Measurements from ENCODE around the gene REC114. TPM values are rescaled to one million over a fixed set of nuclear protein-coding genes. Genes with fewer than 3 reads are reported as not detected.

REC114 gene
- polyA plus RNA-seq, 1 experiment: not detected

GRCh38 chr15:73455876-73456275, 12.9 kb downstream of the REC114 start:
- DNase-seq (ENCODE audit: low read depth): no peak
- H3K4me3 ChIP-seq (ENCODE audit: low read depth, low read length): no peak overlapping the region
- TF ChIP-seq CTCF (IDR thresholded peaks at IDR 0.05; ENCODE audit: insufficient read depth, low read depth, low read length): no peak
- no peaks in the 10 kb centered on the region for H3K36me3 ChIP-seq (ENCODE audit: control insufficient read depth, insufficient read depth, low read length)
- CTCF ChIA-PET: no interaction called here
- POLR2A ChIA-PET: no interaction called here
- H3K27me3 ChIP-seq (ENCODE audit: control insufficient read depth, insufficient read depth, low read length): no peaks in the 10 kb centered on the region; the same call in 1 of the 2 replicates

DNA sequence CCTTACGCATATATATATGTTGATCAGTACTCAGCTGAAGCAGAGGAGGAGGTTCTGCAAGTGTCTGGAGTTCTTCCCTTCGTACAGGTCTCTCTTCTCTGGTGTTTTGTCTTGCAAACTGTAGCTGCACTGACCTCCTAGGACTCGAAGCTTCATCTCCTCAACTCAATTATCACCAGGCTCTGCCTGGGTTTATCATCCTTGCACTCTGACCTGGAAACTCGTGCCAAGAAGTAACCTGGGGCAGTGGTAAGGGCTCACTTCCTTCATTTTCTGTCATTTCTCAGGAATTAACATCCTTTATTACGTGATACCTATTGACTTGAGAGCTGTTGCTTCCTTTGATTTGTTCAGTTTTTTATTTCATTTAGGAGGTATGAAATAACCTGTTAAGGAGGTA, 14.4 kb downstream of the REC114 start:
- CTCF ChIA-PET: interaction anchor here (1.6 kb wide), 1 partner anchor 16 kb away, joined by 3 read pairs; no protein-coding TSS in a partner anchor
- DNase-seq (ENCODE audit: low read depth): no peak
- Histone ChIP-seq H3K36me3 (ENCODE audit: control insufficient read depth, insufficient read depth, low read length) (no peaks in the 10 kb centered on the region), H3K27me3 (ENCODE audit: control insufficient read depth, insufficient read depth, low read length) (no peaks in the 10 kb centered on the region; the same call in 1 of the 2 replicates), H3K4me3 (ENCODE audit: low read depth, low read length) (no peak overlapping the region)
- TF ChIP-seq CTCF (IDR thresholded peaks at IDR 0.05; ENCODE audit: insufficient read depth, low read depth, low read length): no peak
- POLR2A ChIA-PET: no interaction called here

DNA sequence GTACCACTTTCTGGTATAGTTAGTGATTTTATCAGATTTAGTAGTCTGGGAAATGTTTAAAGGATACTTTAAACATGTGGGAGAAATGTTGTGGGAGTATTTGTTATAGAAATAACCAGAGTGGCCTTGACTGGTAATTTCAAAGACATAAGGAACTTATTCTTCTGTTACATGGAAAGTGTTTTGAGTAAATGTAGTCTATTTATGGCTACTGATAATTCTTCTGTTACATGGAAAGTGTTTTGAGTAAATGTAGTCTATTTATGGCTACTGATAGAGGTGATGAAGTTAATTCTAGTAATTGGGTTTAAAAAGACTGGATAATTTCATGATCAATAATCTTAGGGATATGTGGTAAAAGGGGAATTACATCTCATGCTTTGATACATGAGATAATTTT, 17.7 kb downstream of the REC114 start:
- DNase-seq (ENCODE audit: low read depth): no peak
- POLR2A ChIA-PET: no interaction called here
- TF ChIP-seq CTCF (IDR thresholded peaks at IDR 0.05; ENCODE audit: insufficient read depth, low read depth, low read length): no peak

GRCh38 chr15:73464602-73465001, 21.6 kb downstream of the REC114 start:
- H3K36me3 ChIP-seq (ENCODE audit: control insufficient read depth, insufficient read depth, low read length): no peaks in the 10 kb centered on the region
- no peaks in the 10 kb centered on the region; the same call in 1 of the 2 replicates for H3K27me3 ChIP-seq (ENCODE audit: control insufficient read depth, insufficient read depth, low read length)
- ChIA-PET CTCF (interaction anchor here (0.6 to 1.6 kb wide), 3 partner anchors 10 to 28 kb away, joined by 3 to 7 read pairs (median 4); no protein-coding TSS in a partner anchor), POLR2A (no interaction called here)
- no peak overlapping the region for H3K4me3 ChIP-seq (ENCODE audit: low read depth, low read length)
- peak; percentile 16; the same call in 1 of the 2 replicates for TF ChIP-seq CTCF (IDR thresholded peaks at IDR 0.05; ENCODE audit: insufficient read depth, low read depth, low read length)
- DNase-seq (ENCODE audit: low read depth): no peak

More for the DNA sequence above, 17.7 kb downstream of the REC114 start:
- H3K4me3 ChIP-seq (ENCODE audit: low read depth, low read length): no peak overlapping the region
- no peaks in the 10 kb centered on the region; the same call in 1 of the 2 replicates for H3K27me3 ChIP-seq (ENCODE audit: control insufficient read depth, insufficient read depth, low read length)
- CTCF ChIA-PET: no interaction called here
- H3K36me3 ChIP-seq (ENCODE audit: control insufficient read depth, insufficient read depth, low read length): no peaks in the 10 kb centered on the region

GRCh38 chr15:73467758-73468157, 24.8 kb downstream of the REC114 start:
- no peak for DNase-seq (ENCODE audit: low read depth)
- POLR2A ChIA-PET: no interaction called here
- H3K27me3 ChIP-seq (ENCODE audit: control insufficient read depth, insufficient read depth, low read length): no peaks in the 10 kb centered on the region
- TF ChIP-seq CTCF (IDR thresholded peaks at IDR 0.05; ENCODE audit: insufficient read depth, low read depth, low read length): no peak
- CTCF ChIA-PET: interaction anchor here (0.8 kb wide), 1 partner anchor 16 kb away, joined by 4 read pairs; no protein-coding TSS in a partner anchor
- H3K4me3 ChIP-seq (ENCODE audit: low read depth, low read length): no peak overlapping the region
- no peaks in the 10 kb centered on the region for H3K36me3 ChIP-seq (ENCODE audit: control insufficient read depth, insufficient read depth, low read length)
